C4-2B (cell line): ENCODE measurements around the gene SLC43A2.
"Not testable (repeated sequence)": the region's sequence is repeated elsewhere in the genome, so short reads cannot be mapped to it uniquely, and the experiment has no call there.

ENCODE experiments used
- ZFX ChIP-seq: fragments of 450-650 bp; IDR thresholded peaks from 2 replicates; pipeline ENCODE4 v1.6.1; 2017
- TF ChIP-seq, protein P1 (sequence below): fragments of 450-650 bp; conservative IDR thresholded peaks from 2 replicates; pipeline ENCODE4 v1.5.1; 2017; ENCODE audit warnings: mild to moderate bottlenecking

DNA sequence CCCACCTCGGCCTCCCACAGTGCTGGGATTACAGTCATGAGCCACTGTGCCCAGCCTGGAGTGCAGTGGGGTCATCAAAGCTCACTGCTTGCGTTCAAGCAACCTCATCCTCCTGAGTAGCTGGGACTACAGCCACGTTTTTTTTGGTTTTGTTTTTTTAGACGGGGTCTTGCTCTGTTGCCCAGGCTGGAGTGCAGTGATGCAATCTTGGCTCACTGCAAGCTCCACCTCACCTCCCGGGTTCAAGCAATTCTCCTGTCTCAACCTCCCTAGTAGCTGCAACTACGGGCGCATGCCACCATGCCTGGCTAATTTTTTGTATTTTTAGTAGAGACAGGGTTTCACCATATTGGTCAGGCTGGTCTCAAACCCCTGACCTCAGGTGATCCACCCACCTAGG is 24.2 kb upstream of the SLC43A2 start:
- TF ChIP-seq, protein P1, sequence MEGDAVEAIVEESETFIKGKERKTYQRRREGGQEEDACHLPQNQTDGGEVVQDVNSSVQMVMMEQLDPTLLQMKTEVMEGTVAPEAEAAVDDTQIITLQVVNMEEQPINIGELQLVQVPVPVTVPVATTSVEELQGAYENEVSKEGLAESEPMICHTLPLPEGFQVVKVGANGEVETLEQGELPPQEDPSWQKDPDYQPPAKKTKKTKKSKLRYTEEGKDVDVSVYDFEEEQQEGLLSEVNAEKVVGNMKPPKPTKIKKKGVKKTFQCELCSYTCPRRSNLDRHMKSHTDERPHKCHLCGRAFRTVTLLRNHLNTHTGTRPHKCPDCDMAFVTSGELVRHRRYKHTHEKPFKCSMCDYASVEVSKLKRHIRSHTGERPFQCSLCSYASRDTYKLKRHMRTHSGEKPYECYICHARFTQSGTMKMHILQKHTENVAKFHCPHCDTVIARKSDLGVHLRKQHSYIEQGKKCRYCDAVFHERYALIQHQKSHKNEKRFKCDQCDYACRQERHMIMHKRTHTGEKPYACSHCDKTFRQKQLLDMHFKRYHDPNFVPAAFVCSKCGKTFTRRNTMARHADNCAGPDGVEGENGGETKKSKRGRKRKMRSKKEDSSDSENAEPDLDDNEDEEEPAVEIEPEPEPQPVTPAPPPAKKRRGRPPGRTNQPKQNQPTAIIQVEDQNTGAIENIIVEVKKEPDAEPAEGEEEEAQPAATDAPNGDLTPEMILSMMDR, result not testable (repeated sequence)
- TF ChIP-seq ZFX, result not testable (repeated sequence)
